Measurements from ENCODE around the gene C16orf86. TPM values are rescaled to one million over a fixed set of nuclear protein-coding genes. Genes with fewer than 3 reads are reported as not detected.
A peak's percentile ranks its signal among the peaks of the same experiment; 100 is the strongest.

C16orf86 gene
- total RNA-seq, 2 donors from 2014 or later, result 1.6 to 1.9 TPM

DNA sequence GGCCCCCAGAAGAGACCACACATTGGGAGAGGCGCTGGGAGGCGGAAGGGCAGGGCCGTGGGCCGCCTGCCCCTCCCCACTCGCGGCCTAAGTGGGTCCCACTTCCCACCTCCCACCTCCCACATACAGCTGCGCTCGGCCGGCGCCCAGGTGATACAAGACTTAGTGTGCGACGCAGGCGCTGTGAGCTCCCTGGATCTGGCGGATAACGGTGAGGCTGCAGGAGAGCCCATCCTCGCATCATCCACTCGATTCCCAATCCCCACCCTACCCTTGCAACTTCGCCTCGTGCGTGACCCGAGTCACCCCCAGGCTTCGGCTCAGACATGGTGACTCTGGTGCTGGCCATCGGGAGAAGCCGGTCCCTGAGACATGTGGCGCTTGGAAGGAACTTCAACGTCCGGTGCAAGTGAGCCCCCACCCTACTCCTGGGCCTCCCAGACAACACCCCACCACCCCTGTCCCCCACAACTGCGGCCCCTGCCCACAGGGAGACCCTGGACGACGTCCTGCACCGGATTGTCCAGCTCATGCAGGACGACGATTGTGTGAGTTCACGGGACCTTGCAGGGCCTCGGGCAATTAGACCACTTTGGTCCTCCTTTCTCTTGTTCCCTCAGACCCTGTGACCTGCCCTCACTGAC, 17.7 kb upstream of the C16orf86 start:
- Mint-ChIP-seq H3K27me3 (no peaks in the 10 kb centered on the region), H3K36me3 (no peaks in the 10 kb centered on the region), H3K9me3 (no peaks in the 10 kb centered on the region), H3K4me1 (ENCODE audit: low read depth in 2 of 2) (peaks cover 6 to 10% of the 10 kb centered on the region in 2 donors), H3K27ac (no peak overlapping the region), H3K4me3 (no peak overlapping the region)
- ATAC-seq (no peak), DNase-seq (ENCODE audit: low spot score) (no peak)

DNA sequence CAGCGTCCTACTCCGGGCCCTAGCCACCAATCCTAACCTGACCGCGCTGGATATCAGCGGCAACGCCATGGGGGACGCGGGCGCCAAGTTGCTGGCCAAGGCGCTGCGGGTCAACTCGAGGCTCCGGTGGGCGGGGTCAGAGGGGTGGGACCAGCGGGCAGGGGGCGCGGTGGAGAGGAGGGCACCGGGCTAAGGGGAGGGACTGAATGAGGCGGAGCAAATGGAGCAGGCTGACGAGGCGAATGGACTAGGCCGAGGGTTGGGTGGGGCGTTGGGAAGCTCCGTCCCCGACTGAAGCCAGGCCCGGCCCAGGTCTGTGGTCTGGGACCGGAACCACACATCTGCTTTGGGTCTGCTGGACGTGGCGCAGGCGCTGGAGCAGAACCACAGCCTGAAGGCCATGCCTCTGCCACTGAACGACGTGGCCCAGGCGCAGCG, 17.1 kb upstream of the C16orf86 start:
- H3K4me3 Mint-ChIP-seq, result no peak overlapping the region
- ATAC-seq, result no peak
- H3K27me3 Mint-ChIP-seq, result no peaks in the 10 kb centered on the region
- H3K4me1 Mint-ChIP-seq (ENCODE audit: low read depth in 2 of 2), result peaks cover 6 to 10% of the 10 kb centered on the region in 2 donors
- H3K9me3 Mint-ChIP-seq, result no peaks in the 10 kb centered on the region
- no peak for DNase-seq (ENCODE audit: low spot score)
- H3K36me3 Mint-ChIP-seq, result no peaks in the 10 kb centered on the region
- no peak overlapping the region for H3K27ac Mint-ChIP-seq

DNA sequence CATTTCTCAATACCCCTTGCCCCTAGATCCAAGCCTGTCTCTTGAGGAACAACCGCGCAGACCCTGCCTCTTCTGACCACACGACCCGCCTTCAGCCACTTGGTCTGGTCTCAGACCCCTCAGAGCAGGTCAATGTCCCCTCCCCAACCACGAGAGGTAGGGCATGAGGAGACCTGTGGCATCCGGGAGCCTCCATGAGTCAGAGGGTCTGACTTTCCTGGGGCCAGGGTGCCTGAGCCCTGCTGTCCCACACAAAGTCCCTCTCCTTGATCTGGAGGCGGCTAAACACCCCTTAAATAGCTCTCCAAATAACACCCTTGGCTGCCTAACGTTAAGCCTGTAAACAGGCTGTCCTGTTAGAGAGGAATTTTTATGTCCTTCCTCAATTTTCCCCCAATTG, 16.6 kb upstream of the C16orf86 start:
- Mint-ChIP-seq H3K27ac (no peak overlapping the region), H3K27me3 (no peaks in the 10 kb centered on the region), H3K36me3 (no peaks in the 10 kb centered on the region), H3K9me3 (no peaks in the 10 kb centered on the region), H3K4me1 (ENCODE audit: low read depth in 2 of 2) (peaks cover 6 to 10% of the 10 kb centered on the region in 2 donors), H3K4me3 (no peak overlapping the region)
- ATAC-seq, result no peak
- peak; percentile 6 for DNase-seq (ENCODE audit: low spot score)

- no peak for DNase-seq (ENCODE audit: low spot score)
- ATAC-seq, result no peak
- Mint-ChIP-seq H3K27ac (no peak overlapping the region), H3K36me3 (no peaks in the 10 kb centered on the region), H3K4me1 (ENCODE audit: low read depth in 2 of 2) (peaks cover 10 to 11% of the 10 kb centered on the region in 2 donors), H3K9me3 (no peaks in the 10 kb centered on the region), H3K4me3 (no peak overlapping the region), H3K27me3 (no peaks in the 10 kb centered on the region)
Measured at GRCh38 chr16:67651039-67651438, 15.6 kb upstream of the C16orf86 start.

- Mint-ChIP-seq H3K9me3 (no peaks in the 10 kb centered on the region), H3K4me3 (no peak overlapping the region), H3K27ac (peak overlapping the region in 1 of 2 donors; percentile 66), H3K27me3 (no peaks in the 10 kb centered on the region), H3K4me1 (ENCODE audit: low read depth in 2 of 2) (peaks cover 10 to 11% of the 10 kb centered on the region in 2 donors), H3K36me3 (no peaks in the 10 kb centered on the region)
- ATAC-seq (no peak), DNase-seq (ENCODE audit: low spot score) (no peak)
Measured at GRCh38 chr16:67651847-67652246, 14.8 kb upstream of the C16orf86 start.

DNA sequence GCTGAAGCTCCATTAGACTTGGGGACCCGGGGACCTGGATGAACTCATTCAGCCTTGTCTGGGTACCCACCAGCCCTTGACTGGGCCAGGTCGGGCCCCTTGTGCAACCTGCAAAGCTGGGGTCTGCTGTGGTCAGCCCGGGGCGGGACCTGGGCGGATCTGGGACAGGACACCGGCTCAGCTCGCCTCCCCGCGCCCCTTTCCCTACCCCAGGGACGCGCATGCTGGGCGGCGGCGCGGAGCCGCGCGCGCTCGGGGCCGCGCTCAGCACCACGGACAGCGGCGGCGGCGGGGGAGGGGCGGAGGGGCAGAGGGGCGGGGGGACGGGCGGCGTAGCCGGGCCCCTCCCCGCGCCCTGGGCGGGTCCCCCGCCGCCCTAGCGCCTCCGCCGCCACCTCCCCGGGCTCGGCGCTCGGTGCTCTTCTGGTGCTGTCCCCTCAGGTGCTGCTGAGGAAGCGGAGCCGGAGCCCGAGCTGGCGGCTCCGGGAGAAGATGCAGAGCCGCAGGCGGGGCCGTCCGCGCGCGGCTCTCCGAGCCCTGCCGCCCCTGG, 14.0 kb upstream of the C16orf86 start:
- no peak for DNase-seq (ENCODE audit: low spot score)
- ATAC-seq, result no peak
- H3K27ac Mint-ChIP-seq, result no peak overlapping the region
- no peaks in the 10 kb centered on the region for H3K27me3 Mint-ChIP-seq
- H3K4me1 Mint-ChIP-seq (ENCODE audit: low read depth in 2 of 2), result peaks cover 10 to 11% of the 10 kb centered on the region in 2 donors
- H3K4me3 Mint-ChIP-seq, result no peak overlapping the region
- no peaks in the 10 kb centered on the region for H3K36me3 Mint-ChIP-seq
- no peaks in the 10 kb centered on the region for H3K9me3 Mint-ChIP-seq

DNA sequence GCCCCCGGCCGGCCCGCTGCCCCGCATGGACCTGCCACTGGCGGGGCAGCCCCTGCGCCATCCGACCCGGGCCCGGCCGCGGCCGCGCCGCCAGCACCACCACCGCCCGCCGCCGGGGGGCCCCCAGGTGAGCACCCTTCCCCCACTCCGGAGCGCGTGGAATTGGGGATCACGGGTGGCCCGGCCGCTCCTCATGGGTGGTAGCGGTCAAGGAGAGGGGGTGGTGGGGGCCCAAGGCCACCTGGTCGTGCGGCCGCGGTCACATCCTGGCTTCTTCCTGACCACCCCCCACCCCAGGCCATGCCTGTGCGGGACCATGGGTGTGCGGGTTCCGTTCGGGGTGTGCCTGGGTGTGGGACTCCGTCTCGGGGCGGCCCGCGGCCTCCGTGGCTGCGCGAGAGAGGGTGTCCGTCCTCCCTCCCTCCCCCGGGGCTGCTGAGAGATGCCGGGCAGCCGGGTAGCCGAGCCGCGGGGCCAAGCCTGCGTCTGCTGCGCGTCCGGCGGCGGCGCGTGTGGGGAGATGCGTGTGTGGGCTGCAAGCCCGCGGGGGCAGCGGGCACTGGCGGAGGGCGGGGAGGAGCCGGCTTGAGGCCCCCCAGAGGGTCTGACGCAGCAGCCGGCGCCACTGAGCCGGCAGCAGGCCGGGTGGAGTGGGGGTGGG, 13.4 kb upstream of the C16orf86 start:
- no peak overlapping the region for H3K27ac Mint-ChIP-seq
- no peak overlapping the region for H3K4me3 Mint-ChIP-seq
- no peaks in the 10 kb centered on the region for H3K9me3 Mint-ChIP-seq
- no peaks in the 10 kb centered on the region for H3K27me3 Mint-ChIP-seq
- peaks cover 11 to 13% of the 10 kb centered on the region in 2 donors for H3K4me1 Mint-ChIP-seq (ENCODE audit: low read depth in 2 of 2)
- no peaks in the 10 kb centered on the region for H3K36me3 Mint-ChIP-seq
- DNase-seq (ENCODE audit: low spot score) (no peak), ATAC-seq (no peak)

GRCh38 chr16:67653789-67654402, 12.7 kb upstream of the C16orf86 start:
- H3K4me1 Mint-ChIP-seq (ENCODE audit: low read depth in 2 of 2), result peaks cover 11 to 15% of the 10 kb centered on the region in 2 donors
- no peak overlapping the region for H3K27ac Mint-ChIP-seq
- DNase-seq (ENCODE audit: low spot score), result no peak
- H3K27me3 Mint-ChIP-seq, result no peaks in the 10 kb centered on the region
- no peak overlapping the region for H3K4me3 Mint-ChIP-seq
- no peak for ATAC-seq
- no peaks in the 10 kb centered on the region for H3K9me3 Mint-ChIP-seq
- no peaks in the 10 kb centered on the region for H3K36me3 Mint-ChIP-seq

DNA sequence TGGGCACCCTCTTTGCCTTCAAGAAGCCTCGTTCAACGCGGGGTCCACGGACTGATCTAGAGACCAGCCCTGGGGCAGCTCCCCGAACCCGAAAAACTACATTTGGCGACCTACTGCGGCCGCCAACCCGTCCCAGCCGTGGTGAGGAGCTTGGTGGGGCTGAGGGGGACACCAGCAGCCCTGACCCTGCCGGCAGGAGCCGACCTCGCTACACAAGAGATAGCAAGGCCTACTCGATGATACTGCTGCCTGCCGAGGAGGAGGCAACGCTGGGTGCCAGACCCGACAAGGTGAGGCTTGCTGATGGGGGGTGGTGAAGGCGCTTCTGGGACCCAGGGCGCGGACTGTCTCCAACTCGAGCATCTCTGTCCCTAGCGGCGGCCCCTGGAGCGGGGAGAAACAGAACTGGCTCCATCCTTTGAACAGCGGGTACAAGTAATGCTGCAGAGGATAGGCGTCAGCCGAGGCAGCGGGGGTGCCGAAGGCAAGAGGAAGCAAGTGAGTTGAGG, 12.2 kb upstream of the C16orf86 start:
- H3K36me3 Mint-ChIP-seq, result no peaks in the 10 kb centered on the region
- no peaks in the 10 kb centered on the region for H3K27me3 Mint-ChIP-seq
- no peak for ATAC-seq
- H3K9me3 Mint-ChIP-seq, result no peaks in the 10 kb centered on the region
- no peak overlapping the region for H3K27ac Mint-ChIP-seq
- H3K4me1 Mint-ChIP-seq (ENCODE audit: low read depth in 2 of 2), result peaks cover 11 to 18% of the 10 kb centered on the region in 2 donors
- H3K4me3 Mint-ChIP-seq, result no peak overlapping the region
- DNase-seq (ENCODE audit: low spot score), result no peak

- DNase-seq (ENCODE audit: low spot score), result no peak
- Mint-ChIP-seq H3K4me3 (peak overlapping the region; percentile 1), H3K4me1 (ENCODE audit: low read depth in 2 of 2) (peaks cover 8 to 20% of the 10 kb centered on the region in 2 donors), H3K27ac (peak overlapping the region in 1 of 2 donors; percentile 13), H3K27me3 (no peaks in the 10 kb centered on the region), H3K9me3 (no peaks in the 10 kb centered on the region), H3K36me3 (no peaks in the 10 kb centered on the region)
- no peak for ATAC-seq
Measured at GRCh38 chr16:67655363-67655762, 11.3 kb upstream of the C16orf86 start.

GRCh38 chr16:67656344-67657016, 10.1 kb upstream of the C16orf86 start:
- DNase-seq (ENCODE audit: low spot score) (no peak), ATAC-seq (no peak)
- H3K9me3 Mint-ChIP-seq, result no peaks in the 10 kb centered on the region
- no peaks in the 10 kb centered on the region for H3K27me3 Mint-ChIP-seq
- H3K27ac Mint-ChIP-seq, result no peak overlapping the region
- H3K4me3 Mint-ChIP-seq, result no peak overlapping the region
- no peaks in the 10 kb centered on the region for H3K36me3 Mint-ChIP-seq
- H3K4me1 Mint-ChIP-seq (ENCODE audit: low read depth in 2 of 2), result peaks cover 8 to 21% of the 10 kb centered on the region in 2 donors

- H3K36me3 Mint-ChIP-seq, result no peaks in the 10 kb centered on the region
- peaks cover 8 to 19% of the 10 kb centered on the region in 2 donors for H3K4me1 Mint-ChIP-seq (ENCODE audit: low read depth in 2 of 2)
- H3K4me3 Mint-ChIP-seq, result no peak overlapping the region
- DNase-seq (ENCODE audit: low spot score) (no peak), ATAC-seq (no peak)
- no peak overlapping the region for H3K27ac Mint-ChIP-seq
- H3K9me3 Mint-ChIP-seq, result no peaks in the 10 kb centered on the region
- H3K27me3 Mint-ChIP-seq, result no peaks in the 10 kb centered on the region
Measured at GRCh38 chr16:67657017-67657608, 9.5 kb upstream of the C16orf86 start.

- DNase-seq (ENCODE audit: low spot score) (no peak), ATAC-seq (no peak)
- H3K9me3 Mint-ChIP-seq, result no peaks in the 10 kb centered on the region
- no peaks in the 10 kb centered on the region for H3K36me3 Mint-ChIP-seq
- peak overlapping the region; percentile 90 for H3K4me3 Mint-ChIP-seq
- peaks cover 8 to 18% of the 10 kb centered on the region in 2 donors for H3K4me1 Mint-ChIP-seq (ENCODE audit: low read depth in 2 of 2)
- no peak overlapping the region for H3K27ac Mint-ChIP-seq
- no peaks in the 10 kb centered on the region for H3K27me3 Mint-ChIP-seq
Measured at GRCh38 chr16:67657751-67658518, 8.7 kb upstream of the C16orf86 start.
